ENCODE data around the gene CSNK1E.
A peak's percentile ranks its signal among the peaks of the same experiment; 100 is the strongest.

The CSNK1E gene

DNA sequence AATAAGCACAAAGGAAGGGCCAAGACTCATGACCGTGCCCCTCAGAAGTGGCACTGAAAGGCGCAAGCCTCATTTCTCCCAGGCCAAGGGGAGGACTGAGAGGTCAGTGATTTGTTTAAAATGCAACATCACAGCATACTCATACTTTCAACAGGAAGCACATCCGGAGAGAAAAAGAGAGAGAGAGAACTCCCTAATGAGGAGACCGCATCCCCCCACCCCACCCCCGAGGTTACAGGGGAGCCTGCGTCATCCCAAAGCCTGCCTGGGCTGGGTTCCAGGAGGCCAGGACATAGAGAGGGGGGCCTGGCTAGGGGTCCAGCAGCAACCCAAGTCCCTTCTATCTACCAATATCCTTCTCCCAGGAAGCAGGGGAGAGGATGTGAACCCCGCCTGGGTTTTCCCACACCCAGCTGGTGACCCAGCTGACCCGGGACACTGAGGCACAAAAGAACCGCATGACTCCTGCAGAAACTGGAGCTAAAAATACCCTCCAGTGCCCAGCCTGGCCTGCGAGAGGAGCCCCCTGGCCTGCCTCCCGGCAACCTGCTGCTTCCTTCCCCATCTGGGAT, 3.8 kb downstream of the CSNK1E start:
- Histone ChIP-seq H3K27ac (ENCODE audit: low read depth, low read length) (no peak overlapping the region), H3K36me3 (ENCODE audit: insufficient read depth, low read length) (peaks cover 54% of the 10 kb centered on the region), H3K4me1 (ENCODE audit: insufficient read depth, low read length) (peaks cover 31% of the 10 kb centered on the region), H3K9ac (ENCODE audit: low read depth, low read length) (no peak overlapping the region), H3K4me3 (ENCODE audit: low read length) (no peak overlapping the region), H3K27me3 (ENCODE audit: insufficient read depth, low read length) (no peaks in the 10 kb centered on the region), H3K9me3 (ENCODE audit: insufficient read depth, low read depth, low read length) (no peaks in the 10 kb centered on the region)
- WGBS, result 81% methylated on average over 7 of the region's 11 CpGs

DNA sequence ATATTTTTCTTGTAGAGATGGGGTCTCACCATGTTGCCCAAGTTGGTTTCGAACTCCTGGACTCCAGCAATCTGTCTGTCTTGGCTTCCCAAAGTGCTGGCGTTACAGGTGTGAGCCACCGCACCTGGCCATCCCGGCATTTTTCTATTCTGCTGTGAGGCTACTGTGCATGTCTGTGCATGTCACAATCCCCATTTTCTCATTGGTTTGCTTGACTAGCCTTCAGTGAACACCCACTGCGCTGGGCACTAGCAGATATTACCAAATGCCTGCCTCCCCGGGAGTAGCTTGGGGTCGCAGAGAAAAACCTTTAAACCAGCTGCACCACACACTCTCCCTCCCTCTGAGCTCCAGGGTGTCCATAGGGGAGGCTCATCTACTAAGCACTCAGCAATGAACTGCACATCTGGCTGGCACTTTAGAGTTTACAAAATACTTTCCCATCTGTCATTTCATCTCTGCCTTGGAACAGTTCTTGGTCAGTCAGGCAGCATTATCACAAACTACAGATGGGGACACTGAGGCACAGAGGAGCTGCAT, 4.9 kb downstream of the CSNK1E start:
- Histone ChIP-seq H3K27me3 (ENCODE audit: insufficient read depth, low read length) (no peaks in the 10 kb centered on the region), H3K4me3 (ENCODE audit: low read length) (no peak overlapping the region), H3K9me3 (ENCODE audit: insufficient read depth, low read depth, low read length) (no peaks in the 10 kb centered on the region), H3K36me3 (ENCODE audit: insufficient read depth, low read length) (peaks cover 63% of the 10 kb centered on the region), H3K27ac (ENCODE audit: low read depth, low read length) (no peak overlapping the region), H3K9ac (ENCODE audit: low read depth, low read length) (no peak overlapping the region), H3K4me1 (ENCODE audit: insufficient read depth, low read length) (peaks cover 25% of the 10 kb centered on the region)
- WGBS, result 95% methylated on average over 7 of the region's 7 CpGs

DNA sequence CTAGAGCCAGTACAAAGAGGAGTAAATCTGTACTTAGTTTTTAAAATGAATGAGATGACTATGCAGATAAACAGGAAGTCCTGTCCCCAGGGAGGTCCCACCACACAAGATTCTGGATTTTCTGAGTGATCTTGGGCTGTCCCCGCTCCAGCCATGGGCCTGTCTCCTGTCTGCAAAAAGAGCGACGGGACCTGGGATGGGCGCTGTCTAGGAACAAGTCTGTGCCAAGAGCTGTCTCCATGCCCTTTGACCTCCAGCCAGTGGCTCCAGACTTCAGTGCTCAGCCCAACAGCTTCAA, 6.0 kb downstream of the CSNK1E start:
- Histone ChIP-seq H3K27me3 (ENCODE audit: insufficient read depth, low read length) (no peaks in the 10 kb centered on the region), H3K4me3 (ENCODE audit: low read length) (no peak overlapping the region), H3K27ac (ENCODE audit: low read depth, low read length) (no peak overlapping the region), H3K4me1 (ENCODE audit: insufficient read depth, low read length) (peaks cover 25% of the 10 kb centered on the region), H3K36me3 (ENCODE audit: insufficient read depth, low read length) (peaks cover 63% of the 10 kb centered on the region), H3K9ac (ENCODE audit: low read depth, low read length) (no peak overlapping the region), H3K9me3 (ENCODE audit: insufficient read depth, low read depth, low read length) (no peaks in the 10 kb centered on the region)
- 96% methylated on average over 4 of the region's 4 CpGs for WGBS

DNA sequence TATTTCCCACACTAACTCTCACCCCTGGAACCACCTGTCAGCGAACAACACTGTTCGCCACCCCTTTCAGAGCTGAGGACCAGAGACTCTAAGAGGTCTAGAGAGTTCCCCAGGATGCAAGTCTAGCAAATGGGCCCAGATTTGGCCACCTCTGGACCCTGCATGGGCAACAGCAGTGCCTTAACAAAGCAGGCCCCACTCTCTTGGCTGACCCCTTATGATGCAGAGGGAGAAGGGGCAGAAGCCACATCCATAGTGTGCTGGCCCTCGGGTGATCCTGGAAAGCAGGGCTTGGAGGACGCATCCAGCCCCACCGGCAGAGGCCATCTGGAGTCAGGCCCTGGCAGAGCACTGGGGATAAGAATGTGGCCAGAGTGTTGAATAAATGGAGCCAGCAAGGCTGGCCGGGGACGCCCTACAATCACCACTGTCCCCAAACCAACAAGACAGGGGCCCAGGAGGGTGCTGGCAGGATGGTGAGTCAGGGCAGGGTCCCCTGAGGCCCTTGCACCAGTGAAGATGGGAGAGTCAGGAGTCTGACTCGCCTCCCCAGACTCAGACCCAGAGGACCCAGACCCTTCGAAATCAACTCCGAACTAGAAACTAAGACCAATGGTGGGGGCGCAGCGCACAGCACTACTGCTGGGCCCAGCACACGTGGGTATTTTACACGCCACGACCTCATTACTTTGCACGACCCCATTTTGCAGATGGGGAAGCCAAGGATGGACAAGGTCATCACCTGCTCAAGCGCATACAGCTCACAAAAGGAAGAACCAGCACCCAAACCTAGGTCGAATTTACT, 6.5 kb downstream of the CSNK1E start:
- peaks cover 30% of the 10 kb centered on the region for H3K4me1 ChIP-seq (ENCODE audit: insufficient read depth, low read length)

DNA sequence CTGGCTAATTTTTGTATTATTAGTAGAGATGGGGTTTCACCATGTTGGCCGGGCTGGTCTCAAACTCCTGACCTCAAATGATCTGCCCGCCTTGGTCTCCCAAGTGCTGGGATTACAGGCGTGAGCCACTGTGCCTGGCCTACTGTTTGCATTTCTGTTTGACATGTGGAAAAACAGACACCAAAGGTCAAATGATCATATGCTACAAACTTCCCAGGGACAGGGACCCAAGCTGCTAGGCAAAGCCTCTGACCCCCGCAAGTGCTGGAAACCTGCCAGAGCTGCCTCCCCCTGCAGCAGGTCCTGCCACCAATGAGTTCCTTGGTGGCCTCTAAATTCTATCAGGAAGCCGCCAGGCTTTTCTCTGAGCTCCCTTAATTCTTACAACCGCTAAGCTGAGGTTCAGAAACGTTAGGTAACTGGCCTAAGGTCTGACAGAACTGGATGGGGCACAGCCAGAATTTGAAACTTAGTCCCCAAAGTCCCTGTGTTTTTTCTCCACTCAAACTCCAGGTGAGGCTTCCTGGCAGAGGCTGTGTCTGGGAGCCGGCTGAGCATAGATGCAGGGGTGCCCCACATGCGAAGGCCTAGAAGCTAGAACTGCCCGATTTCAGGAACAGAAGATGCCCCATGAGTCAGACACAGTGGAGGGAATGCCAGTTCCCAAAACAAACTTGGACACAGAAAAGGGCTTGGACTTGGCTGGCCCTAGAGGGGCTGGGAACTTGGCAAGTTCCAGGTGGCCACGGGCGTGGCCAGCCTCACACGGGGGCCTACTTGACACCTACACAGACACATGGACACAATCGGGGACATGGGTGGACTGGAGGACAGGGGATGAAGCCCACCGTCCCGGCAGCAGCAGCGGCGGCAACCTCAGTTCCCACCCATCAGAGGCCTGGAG, 7.4 kb downstream of the CSNK1E start:
- H3K9ac ChIP-seq (ENCODE audit: low read depth, low read length), result 0 out of 2 replicates have a peak overlapping the region, but pooled peaks have one; percentile 1

More for the DNA sequence above, 6.5 kb downstream of the CSNK1E start:
- Histone ChIP-seq H3K27me3 (ENCODE audit: insufficient read depth, low read length) (no peaks in the 10 kb centered on the region), H3K9ac (ENCODE audit: low read depth, low read length) (0 out of 2 replicates have a peak overlapping the region, but pooled peaks have one; percentile 1), H3K9me3 (ENCODE audit: insufficient read depth, low read depth, low read length) (no peaks in the 10 kb centered on the region), H3K36me3 (ENCODE audit: insufficient read depth, low read length) (peaks cover 63% of the 10 kb centered on the region), H3K4me3 (ENCODE audit: low read length) (no peak overlapping the region), H3K27ac (ENCODE audit: low read depth, low read length) (no peak overlapping the region)
- WGBS, result 91% methylated on average over 16 of the region's 18 CpGs

DNA sequence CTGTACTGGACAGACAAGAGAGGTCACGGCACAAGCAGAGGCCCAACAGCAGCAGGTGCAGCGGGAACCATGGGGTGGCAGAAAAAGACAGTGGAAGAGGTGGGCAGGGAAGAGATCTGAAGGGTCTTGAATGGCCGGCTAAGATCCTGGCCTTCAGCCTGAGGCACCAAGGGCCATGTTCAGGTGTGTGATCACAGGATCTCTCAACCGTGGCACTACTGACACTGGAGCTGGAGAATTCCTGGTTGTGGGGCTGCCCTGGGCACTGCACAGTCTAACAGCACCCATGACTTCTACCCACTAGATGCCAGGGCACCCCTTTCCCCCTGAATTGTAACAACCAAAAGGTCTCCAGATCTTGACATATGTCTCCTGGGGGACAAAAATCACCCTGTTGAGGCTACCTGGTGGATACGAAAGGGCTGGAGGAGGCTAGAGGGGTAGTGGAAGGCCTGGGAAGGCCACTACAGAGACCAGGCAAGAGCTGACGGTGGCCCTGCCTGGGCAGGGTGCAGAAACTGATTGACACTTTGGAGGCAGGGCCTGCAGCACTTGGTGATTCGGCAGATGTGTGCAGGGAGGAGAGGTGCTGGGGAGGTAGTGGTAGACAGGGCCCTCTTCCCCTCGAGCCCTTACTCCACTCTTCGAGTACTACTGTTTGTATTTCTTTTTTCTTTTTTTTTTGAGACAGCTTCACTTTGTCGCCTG, 8.3 kb downstream of the CSNK1E start:
- Histone ChIP-seq H3K4me3 (ENCODE audit: low read length) (no peak overlapping the region), H3K27ac (ENCODE audit: low read depth, low read length) (no peak overlapping the region), H3K36me3 (ENCODE audit: insufficient read depth, low read length) (peaks cover 74% of the 10 kb centered on the region), H3K9ac (ENCODE audit: low read depth, low read length) (no peak overlapping the region), H3K27me3 (ENCODE audit: insufficient read depth, low read length) (no peaks in the 10 kb centered on the region), H3K4me1 (ENCODE audit: insufficient read depth, low read length) (peaks cover 20% of the 10 kb centered on the region), H3K9me3 (ENCODE audit: insufficient read depth, low read depth, low read length) (no peaks in the 10 kb centered on the region)
- WGBS, result 93% methylated on average over 10 of the region's 10 CpGs

More for the DNA sequence above, 7.4 kb downstream of the CSNK1E start:
- Histone ChIP-seq H3K36me3 (ENCODE audit: insufficient read depth, low read length) (peaks cover 69% of the 10 kb centered on the region), H3K27ac (ENCODE audit: low read depth, low read length) (no peak overlapping the region), H3K27me3 (ENCODE audit: insufficient read depth, low read length) (no peaks in the 10 kb centered on the region), H3K9me3 (ENCODE audit: insufficient read depth, low read depth, low read length) (no peaks in the 10 kb centered on the region), H3K4me3 (ENCODE audit: low read length) (no peak overlapping the region), H3K4me1 (ENCODE audit: insufficient read depth, low read length) (peaks cover 24% of the 10 kb centered on the region)
- WGBS, result 93% methylated on average over 18 of the region's 18 CpGs

DNA sequence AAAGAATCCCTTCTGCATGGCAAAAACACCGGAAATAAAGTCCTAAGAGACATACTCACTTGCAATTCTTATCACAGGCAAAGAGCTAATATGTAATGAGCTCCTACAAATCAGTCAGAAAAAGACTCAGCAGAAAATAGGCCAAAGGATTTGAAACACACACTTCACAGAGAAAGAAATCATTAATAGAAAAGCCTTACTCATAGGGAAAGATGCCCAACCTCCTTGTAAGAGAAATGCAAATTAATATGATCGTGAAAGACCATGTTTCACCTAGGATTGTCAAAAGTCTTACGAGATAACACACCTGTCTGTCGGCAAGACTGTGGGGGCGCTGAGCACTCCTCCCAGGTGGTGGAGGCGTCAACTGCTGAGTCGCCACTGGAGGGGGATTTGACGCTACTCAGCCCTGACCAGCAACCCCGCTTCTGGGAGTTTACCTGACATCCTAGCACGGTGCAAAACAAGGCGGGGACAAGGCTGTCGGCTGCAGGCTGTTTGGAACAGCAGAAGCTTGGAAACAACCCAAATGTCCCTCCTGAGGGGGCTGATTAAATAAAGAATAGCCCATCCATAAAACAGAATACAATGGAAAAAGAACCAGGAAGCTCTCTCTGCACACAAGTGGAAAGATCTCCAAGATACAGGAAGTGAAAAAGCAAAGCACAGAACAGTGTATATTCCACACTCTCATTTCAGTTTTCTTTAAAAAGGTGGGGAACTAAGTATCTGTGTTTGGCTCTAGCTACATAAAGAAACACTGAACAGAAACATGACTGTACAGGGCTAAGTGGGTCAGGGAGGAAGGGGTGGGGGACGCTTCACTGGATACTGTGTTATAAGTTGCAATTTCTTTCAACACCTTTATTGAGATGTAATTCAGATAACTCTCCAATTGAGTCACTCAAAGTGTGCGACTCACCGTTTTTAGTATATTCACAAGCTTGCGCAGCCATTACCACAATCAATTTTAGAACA, 11.5 kb downstream of the CSNK1E start:
- peaks cover 74% of the 10 kb centered on the region for H3K36me3 ChIP-seq (ENCODE audit: insufficient read depth, low read length)
- no peaks in the 10 kb centered on the region for H3K9me3 ChIP-seq (ENCODE audit: insufficient read depth, low read depth, low read length)
- H3K9ac ChIP-seq (ENCODE audit: low read depth, low read length), result no peak overlapping the region; the same call in 1 of the 2 replicates
- no peaks in the 10 kb centered on the region for H3K27me3 ChIP-seq (ENCODE audit: insufficient read depth, low read length)
- peaks cover 17% of the 10 kb centered on the region for H3K4me1 ChIP-seq (ENCODE audit: insufficient read depth, low read length)
- no peak overlapping the region for H3K4me3 ChIP-seq (ENCODE audit: low read length)
- 63% methylated on average over 16 of the region's 16 CpGs for WGBS
- no peak overlapping the region for H3K27ac ChIP-seq (ENCODE audit: low read depth, low read length)

DNA sequence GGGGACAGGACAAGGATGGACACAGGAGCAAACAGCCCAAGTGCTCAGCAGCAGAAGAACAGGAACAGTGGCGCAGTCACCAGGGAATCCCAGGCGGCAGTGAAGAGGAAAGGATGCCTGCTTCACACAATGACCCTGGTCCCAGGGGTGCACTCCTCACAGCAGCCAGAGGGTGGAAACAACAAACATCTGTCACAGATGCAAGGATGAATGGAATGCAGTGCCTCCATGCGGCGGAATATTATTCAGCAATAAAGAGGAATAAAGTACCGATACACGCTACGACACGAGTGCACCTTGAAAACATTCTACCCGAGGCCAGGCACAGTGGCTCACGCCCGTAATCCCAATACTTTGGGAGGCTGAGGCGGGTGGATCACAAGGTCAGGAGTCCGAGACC, 12.7 kb downstream of the CSNK1E start:
- H3K27ac ChIP-seq (ENCODE audit: low read depth, low read length), result no peak overlapping the region
- 95% methylated on average over 13 of the region's 13 CpGs for WGBS
- H3K9me3 ChIP-seq (ENCODE audit: insufficient read depth, low read depth, low read length), result no peaks in the 10 kb centered on the region
- H3K27me3 ChIP-seq (ENCODE audit: insufficient read depth, low read length), result no peaks in the 10 kb centered on the region
- H3K4me1 ChIP-seq (ENCODE audit: insufficient read depth, low read length), result peaks cover 17% of the 10 kb centered on the region
- H3K4me3 ChIP-seq (ENCODE audit: low read length), result no peak overlapping the region
- H3K36me3 ChIP-seq (ENCODE audit: insufficient read depth, low read length), result peaks cover 74% of the 10 kb centered on the region
- H3K9ac ChIP-seq (ENCODE audit: low read depth, low read length), result no peak overlapping the region

DNA sequence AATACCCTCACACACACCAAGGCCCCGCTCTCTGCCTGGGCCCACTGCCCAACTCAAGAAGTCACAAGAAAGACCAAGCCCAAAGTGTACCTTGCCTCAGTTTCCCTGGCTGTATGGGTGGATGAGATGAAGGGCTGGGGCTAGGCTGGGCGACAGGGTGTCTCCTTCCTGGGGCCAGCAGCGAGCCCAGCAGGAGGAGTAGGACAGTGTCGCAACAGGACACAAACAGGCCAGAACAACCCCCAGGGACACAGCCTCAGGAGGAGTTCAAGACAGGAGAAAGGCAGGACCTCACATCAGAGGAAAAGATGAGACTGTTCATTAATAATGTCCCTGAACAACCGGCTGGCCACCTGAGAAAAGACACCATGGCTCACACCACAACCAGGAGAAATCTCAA, 13.3 kb downstream of the CSNK1E start:
- WGBS, result 92% methylated on average over 5 of the region's 5 CpGs
- Histone ChIP-seq H3K27ac (ENCODE audit: low read depth, low read length) (no peak overlapping the region), H3K36me3 (ENCODE audit: insufficient read depth, low read length) (peaks cover 77% of the 10 kb centered on the region), H3K9ac (ENCODE audit: low read depth, low read length) (no peak overlapping the region), H3K27me3 (ENCODE audit: insufficient read depth, low read length) (no peaks in the 10 kb centered on the region), H3K4me1 (ENCODE audit: insufficient read depth, low read length) (peaks cover 17% of the 10 kb centered on the region), H3K4me3 (ENCODE audit: low read length) (no peak overlapping the region), H3K9me3 (ENCODE audit: insufficient read depth, low read depth, low read length) (no peaks in the 10 kb centered on the region)

DNA sequence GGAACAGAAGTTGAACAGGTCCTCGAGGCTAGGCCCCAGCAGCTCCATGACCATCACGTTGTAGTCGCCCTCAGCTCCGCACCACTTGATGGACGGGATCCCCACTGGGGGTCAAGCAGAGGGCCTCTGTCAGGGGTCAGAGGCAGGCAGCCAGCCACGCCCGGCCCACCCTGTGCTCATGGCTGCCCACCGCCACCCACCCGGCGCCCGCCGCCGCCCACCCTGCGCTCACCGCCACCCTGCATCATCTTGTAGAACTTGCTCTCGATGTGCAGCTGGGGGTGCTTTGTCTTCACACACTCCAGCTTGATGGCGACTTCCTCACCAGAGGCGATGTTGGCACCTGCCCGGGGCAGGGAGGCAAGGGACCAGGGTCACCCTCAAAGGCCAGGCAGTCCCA, 14.3 kb downstream of the CSNK1E start:
- no peak overlapping the region for H3K4me3 ChIP-seq (ENCODE audit: low read length)
- peaks cover 77% of the 10 kb centered on the region for H3K36me3 ChIP-seq (ENCODE audit: insufficient read depth, low read length)
- no peak overlapping the region for H3K27ac ChIP-seq (ENCODE audit: low read depth, low read length)
- WGBS, result 96% methylated on average over 19 of the region's 19 CpGs
- H3K9ac ChIP-seq (ENCODE audit: low read depth, low read length), result no peak overlapping the region
- no peaks in the 10 kb centered on the region for H3K9me3 ChIP-seq (ENCODE audit: insufficient read depth, low read depth, low read length)
- H3K4me1 ChIP-seq (ENCODE audit: insufficient read depth, low read length), result peaks cover 13% of the 10 kb centered on the region
- no peaks in the 10 kb centered on the region for H3K27me3 ChIP-seq (ENCODE audit: insufficient read depth, low read length)
